Retinal pigment epithelial cell (primary cell): ENCODE results near the gene RUNX1.

Experiments used
- DNase-seq: peaks from one replicate; pipeline ENCODE4 v3.0.0-alpha.2; 2010; ENCODE audit warnings: low read depth
- H3K4me3 ChIP-seq: 2 replicates; pipeline ENCODE4 v1.5.1; 2011; ENCODE audit warnings: mild to moderate bottlenecking, low read length, control low read depth, moderate library complexity
- TF ChIP-seq, protein P1 (sequence below): conservative IDR thresholded peaks from 2 replicates; pipeline ENCODE4 v1.5.1; 2011; ENCODE audit warnings: low read depth, low read length, control low read depth, inconsistent platforms

RUNX1 gene

DNA sequence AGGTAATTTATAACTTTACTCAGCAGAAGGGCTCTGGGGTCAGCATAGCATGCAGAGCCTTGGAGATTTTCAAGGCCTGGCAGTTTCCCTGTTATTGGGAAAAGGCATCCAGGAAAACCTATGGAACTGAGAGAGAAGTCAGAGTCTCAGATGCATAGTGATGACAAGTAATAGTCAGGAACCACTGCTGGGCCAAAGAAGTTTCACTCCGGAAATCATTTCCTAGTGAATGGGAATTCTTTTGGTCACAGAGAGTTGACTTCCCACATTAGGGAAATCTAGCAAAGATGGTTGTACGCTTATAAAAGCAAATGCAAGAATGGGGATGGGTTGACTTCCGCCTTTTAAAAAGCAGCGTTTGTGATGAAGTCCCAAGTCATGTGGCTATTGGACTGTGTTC, 28.4 kb upstream of the RUNX1 start:
- DNase-seq = no peak
- H3K4me3 ChIP-seq = no peak overlapping the region
- TF ChIP-seq, protein P1, sequence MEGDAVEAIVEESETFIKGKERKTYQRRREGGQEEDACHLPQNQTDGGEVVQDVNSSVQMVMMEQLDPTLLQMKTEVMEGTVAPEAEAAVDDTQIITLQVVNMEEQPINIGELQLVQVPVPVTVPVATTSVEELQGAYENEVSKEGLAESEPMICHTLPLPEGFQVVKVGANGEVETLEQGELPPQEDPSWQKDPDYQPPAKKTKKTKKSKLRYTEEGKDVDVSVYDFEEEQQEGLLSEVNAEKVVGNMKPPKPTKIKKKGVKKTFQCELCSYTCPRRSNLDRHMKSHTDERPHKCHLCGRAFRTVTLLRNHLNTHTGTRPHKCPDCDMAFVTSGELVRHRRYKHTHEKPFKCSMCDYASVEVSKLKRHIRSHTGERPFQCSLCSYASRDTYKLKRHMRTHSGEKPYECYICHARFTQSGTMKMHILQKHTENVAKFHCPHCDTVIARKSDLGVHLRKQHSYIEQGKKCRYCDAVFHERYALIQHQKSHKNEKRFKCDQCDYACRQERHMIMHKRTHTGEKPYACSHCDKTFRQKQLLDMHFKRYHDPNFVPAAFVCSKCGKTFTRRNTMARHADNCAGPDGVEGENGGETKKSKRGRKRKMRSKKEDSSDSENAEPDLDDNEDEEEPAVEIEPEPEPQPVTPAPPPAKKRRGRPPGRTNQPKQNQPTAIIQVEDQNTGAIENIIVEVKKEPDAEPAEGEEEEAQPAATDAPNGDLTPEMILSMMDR = no peak

DNA sequence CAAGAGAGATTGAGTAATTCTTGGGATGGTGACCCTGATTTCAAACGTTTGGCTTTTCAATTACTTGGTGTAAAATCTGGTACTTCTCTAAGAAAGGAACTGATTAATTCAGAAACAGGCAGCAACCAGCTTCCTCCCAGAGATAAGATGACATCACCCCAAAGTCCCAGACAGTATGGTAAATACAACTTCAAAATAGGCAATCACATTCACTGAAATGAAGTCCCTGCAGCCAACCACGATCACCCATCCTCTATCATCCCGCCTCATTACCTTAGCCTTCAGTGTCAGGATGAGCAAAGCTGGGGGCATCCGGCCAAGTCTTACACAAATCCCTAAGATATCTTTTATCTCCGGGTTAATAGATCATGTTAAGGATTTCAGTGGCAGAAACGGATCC, 26.4 kb upstream of the RUNX1 start:
- no peak for DNase-seq
- no peak overlapping the region for H3K4me3 ChIP-seq
- TF ChIP-seq, protein P1 = no peak

DNA sequence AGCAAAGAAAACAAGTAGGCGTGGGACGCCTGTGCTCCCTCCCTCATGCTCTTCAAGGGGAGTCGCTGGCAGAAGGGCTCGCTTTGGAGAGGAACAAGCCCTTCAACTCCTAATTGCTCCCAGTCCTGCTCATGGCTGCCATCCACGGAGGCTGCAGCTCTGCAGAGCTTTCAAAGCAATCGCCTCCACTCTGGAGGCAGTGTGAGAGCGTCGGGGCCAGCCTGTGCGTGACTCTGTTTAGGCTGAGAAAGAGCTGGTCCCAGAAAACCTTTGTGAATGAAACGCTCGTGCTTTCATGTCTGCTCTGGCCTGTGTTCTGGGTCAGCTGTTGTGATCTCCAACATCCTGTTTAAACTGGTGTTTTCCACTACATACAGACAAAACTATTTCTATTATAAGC, 23.9 kb upstream of the RUNX1 start:
- H3K4me3 ChIP-seq = no peak overlapping the region
- DNase-seq = no peak
- TF ChIP-seq, protein P1 = no peak

DNA sequence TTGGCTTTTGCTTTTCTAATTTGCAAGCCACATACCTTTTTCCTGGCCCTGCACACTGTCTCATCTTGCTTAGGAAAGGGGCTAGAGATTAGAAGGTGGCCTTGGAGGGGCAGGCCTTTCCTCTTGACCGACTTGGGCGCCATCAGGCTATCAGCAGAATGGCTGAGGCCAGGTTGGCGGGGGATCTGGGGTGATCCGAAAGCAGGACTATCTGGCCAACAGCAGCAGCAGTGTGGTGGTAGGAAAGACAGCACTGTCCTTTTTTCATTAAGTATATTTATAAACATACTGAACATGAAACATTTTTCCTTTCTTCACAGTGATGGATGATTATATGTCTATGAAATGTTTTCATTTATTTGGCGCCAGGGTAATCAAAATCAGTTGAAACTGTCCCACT, 23.5 kb upstream of the RUNX1 start:
- no peak overlapping the region for H3K4me3 ChIP-seq
- no peak for DNase-seq
- TF ChIP-seq, protein P1 = no peak

DNA sequence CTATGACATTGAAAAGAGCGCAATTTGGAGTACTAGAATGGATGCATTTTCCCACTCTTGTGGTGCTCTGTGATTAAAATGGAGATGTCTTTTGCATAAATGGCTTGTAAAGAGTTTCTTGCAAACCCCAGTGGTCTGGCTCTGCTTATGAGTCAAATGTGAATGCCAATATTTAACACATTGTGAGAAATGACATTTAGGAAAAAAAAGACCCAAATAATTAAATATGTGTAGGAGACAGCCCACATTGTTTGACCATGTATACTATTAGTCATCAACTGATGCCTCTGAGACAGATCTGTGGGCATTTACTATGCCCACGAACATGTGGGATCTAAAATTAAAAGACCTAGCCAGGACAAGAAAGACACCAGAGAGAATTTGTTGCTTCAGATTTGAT, 22.2 kb upstream of the RUNX1 start:
- TF ChIP-seq, protein P1 = no peak
- H3K4me3 ChIP-seq = no peak overlapping the region
- DNase-seq = no peak

DNA sequence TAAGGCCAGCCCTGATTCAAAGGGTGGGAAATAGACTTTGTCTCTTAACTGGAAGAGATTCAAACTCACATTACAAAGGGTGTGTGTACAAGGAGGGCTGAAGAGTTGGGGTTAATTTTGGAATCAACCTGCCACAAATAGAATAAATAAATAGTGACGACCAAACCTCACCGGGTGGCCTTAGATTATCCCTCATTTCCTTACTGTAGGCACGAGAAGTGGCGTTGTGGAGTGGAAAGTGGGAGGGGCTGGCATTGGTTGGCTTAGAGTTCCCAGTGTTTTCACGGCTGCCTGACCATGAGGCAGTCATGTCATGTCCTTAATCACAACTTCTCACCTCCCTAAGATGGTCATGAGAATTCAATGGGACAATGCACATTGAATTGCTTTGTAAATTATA, 21.3 kb upstream of the RUNX1 start:
- TF ChIP-seq, protein P1 = no peak
- no peak for DNase-seq
- H3K4me3 ChIP-seq = no peak overlapping the region

DNA sequence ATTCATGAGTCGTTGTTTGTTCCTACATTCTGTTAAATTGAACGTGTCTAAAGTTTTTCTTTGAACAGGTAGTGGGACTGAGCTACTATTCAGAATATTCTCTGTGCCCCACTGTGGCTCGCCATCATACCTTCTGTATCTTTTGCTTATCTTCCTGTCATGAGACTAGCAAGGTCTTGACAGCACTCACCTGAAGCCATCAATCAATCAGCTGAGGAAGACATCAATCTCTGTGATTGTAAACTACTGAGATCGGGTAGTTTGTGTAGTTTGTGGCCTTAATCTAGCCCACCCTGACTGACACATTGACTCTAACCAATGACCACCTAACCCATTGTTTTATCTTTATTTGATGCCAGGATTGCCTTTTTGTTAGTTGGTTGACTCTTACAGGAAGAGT, 17.7 kb upstream of the RUNX1 start:
- TF ChIP-seq, protein P1 = no peak
- no peak for DNase-seq
- no peak overlapping the region for H3K4me3 ChIP-seq
